Measurements from ENCODE around the gene LTA4H. TPM values are rescaled to one million over a fixed set of nuclear protein-coding genes. Genes with fewer than 3 reads are reported as not detected.

The LTA4H gene
- total RNA-seq, 1 donor from 2014 or later: 35.4 TPM

DNA sequence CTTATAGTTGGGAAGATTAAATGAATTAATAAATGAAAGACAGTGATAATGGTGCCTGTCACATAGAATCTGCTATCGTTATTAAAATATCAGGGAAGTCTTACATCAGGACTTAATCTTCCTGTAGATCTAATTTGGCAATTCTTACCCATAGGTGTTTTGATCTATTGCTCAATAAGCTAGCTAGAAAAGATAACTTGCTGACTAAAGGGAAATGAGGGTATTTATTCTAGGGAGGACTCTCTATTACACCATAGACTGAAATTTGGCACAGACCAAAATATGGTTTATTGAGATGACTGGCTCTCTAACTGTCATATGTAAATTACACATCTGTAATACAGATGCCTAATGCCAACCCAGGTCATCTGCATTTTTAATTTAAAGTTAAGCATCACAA, 50.7 kb downstream of the LTA4H start:
- intact Hi-C loops (cut with micrococcal nuclease): no loop called here
- H3K4me3 ChIP-seq: no peak overlapping the region
- no peaks in the 10 kb centered on the region for H3K36me3 ChIP-seq
- no peak for DNase-seq
- TF ChIP-seq, protein P1, sequence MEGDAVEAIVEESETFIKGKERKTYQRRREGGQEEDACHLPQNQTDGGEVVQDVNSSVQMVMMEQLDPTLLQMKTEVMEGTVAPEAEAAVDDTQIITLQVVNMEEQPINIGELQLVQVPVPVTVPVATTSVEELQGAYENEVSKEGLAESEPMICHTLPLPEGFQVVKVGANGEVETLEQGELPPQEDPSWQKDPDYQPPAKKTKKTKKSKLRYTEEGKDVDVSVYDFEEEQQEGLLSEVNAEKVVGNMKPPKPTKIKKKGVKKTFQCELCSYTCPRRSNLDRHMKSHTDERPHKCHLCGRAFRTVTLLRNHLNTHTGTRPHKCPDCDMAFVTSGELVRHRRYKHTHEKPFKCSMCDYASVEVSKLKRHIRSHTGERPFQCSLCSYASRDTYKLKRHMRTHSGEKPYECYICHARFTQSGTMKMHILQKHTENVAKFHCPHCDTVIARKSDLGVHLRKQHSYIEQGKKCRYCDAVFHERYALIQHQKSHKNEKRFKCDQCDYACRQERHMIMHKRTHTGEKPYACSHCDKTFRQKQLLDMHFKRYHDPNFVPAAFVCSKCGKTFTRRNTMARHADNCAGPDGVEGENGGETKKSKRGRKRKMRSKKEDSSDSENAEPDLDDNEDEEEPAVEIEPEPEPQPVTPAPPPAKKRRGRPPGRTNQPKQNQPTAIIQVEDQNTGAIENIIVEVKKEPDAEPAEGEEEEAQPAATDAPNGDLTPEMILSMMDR (IDR thresholded peaks at IDR 0.05; ENCODE audit: borderline replicate concordance): no peak
- H3K4me1 ChIP-seq: no peaks in the 10 kb centered on the region
- H3K9me3 ChIP-seq (replicated peaks): no peaks in the 10 kb centered on the region
- no peak overlapping the region for H3K27ac ChIP-seq (replicated peaks)
- H3K27me3 ChIP-seq (ENCODE audit: low read depth): peaks cover 5% of the 10 kb centered on the region

DNA sequence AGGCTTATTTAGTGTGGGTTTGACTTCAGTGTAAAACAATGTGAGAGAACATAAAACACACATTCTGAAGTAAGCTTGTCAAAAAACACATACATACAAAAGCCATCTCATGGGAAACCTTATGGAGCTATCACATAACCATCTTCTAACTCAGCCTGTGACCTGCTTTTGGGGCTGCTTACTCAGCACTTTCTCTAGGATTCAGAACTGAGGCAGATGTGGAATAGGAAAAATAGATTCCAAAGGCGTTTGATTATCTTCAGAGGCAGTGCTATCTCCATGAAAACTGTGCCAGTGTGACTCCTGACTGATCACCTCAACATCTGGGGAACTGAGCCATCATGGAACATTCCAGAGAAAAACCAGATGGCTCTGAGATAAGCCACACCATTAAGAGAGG, 52.8 kb downstream of the LTA4H start:
- Histone ChIP-seq H3K27me3 (ENCODE audit: low read depth) (no peaks in the 10 kb centered on the region), H3K27ac (replicated peaks) (no peak overlapping the region), H3K36me3 (no peaks in the 10 kb centered on the region), H3K4me1 (no peaks in the 10 kb centered on the region), H3K9me3 (replicated peaks) (no peaks in the 10 kb centered on the region), H3K4me3 (no peak overlapping the region)
- TF ChIP-seq, protein P1 (IDR thresholded peaks at IDR 0.05; ENCODE audit: borderline replicate concordance): no peak
- DNase-seq: no peak
- intact Hi-C loops (cut with micrococcal nuclease): no loop called here

DNA sequence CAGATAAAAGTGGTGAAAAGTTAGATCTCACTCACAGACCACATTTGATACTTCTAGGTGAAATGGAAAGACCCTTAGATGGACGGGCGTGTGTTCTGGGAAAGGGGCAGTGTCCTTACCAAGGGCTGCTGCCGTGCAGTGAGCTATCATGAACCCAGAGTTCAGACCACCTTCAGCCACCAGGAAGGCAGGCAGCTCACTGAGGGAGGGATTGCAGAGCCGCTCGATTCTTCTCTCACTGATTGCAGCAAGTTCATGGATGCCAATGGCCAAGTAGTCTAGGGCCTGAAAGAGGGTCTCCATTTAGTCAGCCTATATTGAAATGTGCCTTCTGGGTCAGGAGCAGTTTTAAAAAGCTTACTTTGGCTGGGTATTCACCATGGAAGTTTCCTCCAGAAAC, 55.0 kb downstream of the LTA4H start:
- intact Hi-C loops (cut with micrococcal nuclease): no loop called here
- no peak for DNase-seq
- no peaks in the 10 kb centered on the region for H3K9me3 ChIP-seq (replicated peaks)
- H3K4me3 ChIP-seq: no peak overlapping the region
- no peak overlapping the region for H3K27ac ChIP-seq (replicated peaks)
- TF ChIP-seq, protein P1 (IDR thresholded peaks at IDR 0.05; ENCODE audit: borderline replicate concordance): no peak
- H3K4me1 ChIP-seq: no peaks in the 10 kb centered on the region
- H3K36me3 ChIP-seq: no peaks in the 10 kb centered on the region
- H3K27me3 ChIP-seq (ENCODE audit: low read depth): no peaks in the 10 kb centered on the region

GRCh38 chr12:95978774-95979173, 56.6 kb downstream of the LTA4H start:
- no peak overlapping the region for H3K27ac ChIP-seq (replicated peaks)
- no peaks in the 10 kb centered on the region for H3K27me3 ChIP-seq (ENCODE audit: low read depth)
- H3K4me3 ChIP-seq: no peak overlapping the region
- DNase-seq: no peak
- intact Hi-C loops (cut with micrococcal nuclease): no loop called here
- H3K4me1 ChIP-seq: no peaks in the 10 kb centered on the region
- TF ChIP-seq, protein P1 (IDR thresholded peaks at IDR 0.05; ENCODE audit: borderline replicate concordance): no peak
- no peaks in the 10 kb centered on the region for H3K9me3 ChIP-seq (replicated peaks)
- H3K36me3 ChIP-seq: no peaks in the 10 kb centered on the region

DNA sequence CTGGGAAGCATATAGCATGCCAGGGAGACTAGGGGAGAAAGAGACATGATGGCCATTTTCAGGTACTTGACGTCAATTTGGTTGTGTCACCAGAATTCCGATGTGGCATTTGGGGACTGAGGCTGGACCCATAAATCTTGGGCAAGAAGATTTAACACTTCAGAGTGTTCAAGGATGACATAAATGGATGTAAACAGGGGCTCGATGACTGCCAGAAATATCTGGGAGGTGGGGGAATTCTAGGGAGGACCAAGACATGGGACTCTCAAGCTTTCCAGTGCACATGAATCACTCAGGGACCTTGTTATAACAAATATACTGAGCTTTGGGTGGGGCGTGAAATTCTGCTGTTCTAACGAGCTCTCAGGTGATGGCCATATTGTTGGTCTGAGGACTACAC, 57.0 kb downstream of the LTA4H start:
- Histone ChIP-seq H3K36me3 (no peaks in the 10 kb centered on the region), H3K9me3 (replicated peaks) (no peaks in the 10 kb centered on the region), H3K4me1 (no peaks in the 10 kb centered on the region), H3K27ac (replicated peaks) (no peak overlapping the region), H3K4me3 (no peak overlapping the region), H3K27me3 (ENCODE audit: low read depth) (no peaks in the 10 kb centered on the region)
- no peak for DNase-seq
- intact Hi-C loops (cut with micrococcal nuclease): no loop called here
- TF ChIP-seq, protein P1 (IDR thresholded peaks at IDR 0.05; ENCODE audit: borderline replicate concordance): no peak
